H9 (cell line): ENCODE data around the gene TMEM150B. TPM values are rescaled to one million over a fixed set of nuclear protein-coding genes. Genes with fewer than 3 reads are reported as not detected.
A peak's percentile ranks its signal among the peaks of the same experiment; 100 is the strongest.

Experiments used
- DNase-seq: peaks from one replicate; pipeline ENCODE4 v3.0.0-alpha.2; 2017
- H2AFZ ChIP-seq: one replicate; pipeline ENCODE4 v1.6.1; 2013; ENCODE audit warnings: mild to moderate bottlenecking, low read length, control low read depth, moderate library complexity
- H2AK5ac ChIP-seq: 2 replicates; pipeline ENCODE4 v1.6.1; 2013; ENCODE audit warnings: low read length, control low read depth, mixed read lengths; ENCODE audit not compliant: insufficient read length
- H2BK120ac ChIP-seq: one replicate; pipeline ENCODE4 v1.6.1; 2013; ENCODE audit warnings: low read depth, mild to moderate bottlenecking, low read length, control low read depth, inconsistent platforms; ENCODE audit not compliant: poor library complexity, severe bottlenecking
- H2BK12ac ChIP-seq: 2 replicates; pipeline ENCODE4 v1.6.1; 2013; ENCODE audit warnings: low read length, control low read depth, mixed read lengths, low read depth; ENCODE audit not compliant: insufficient read length
- H2BK15ac ChIP-seq: 2 replicates; pipeline ENCODE4 v1.6.1; 2013; ENCODE audit warnings: low read depth, low read length, control low read depth
- H2BK20ac ChIP-seq: one replicate; pipeline ENCODE4 v1.6.1; 2013; ENCODE audit warnings: low read depth, mild to moderate bottlenecking, low read length, control low read depth, inconsistent platforms; ENCODE audit not compliant: poor library complexity, severe bottlenecking
- H2BK5ac ChIP-seq: 2 replicates; pipeline ENCODE4 v1.6.1; 2013; ENCODE audit warnings: low read length, control low read depth, mixed read lengths; ENCODE audit not compliant: insufficient read length
- H3K14ac ChIP-seq: 2 replicates; pipeline ENCODE4 v1.6.1; 2013; ENCODE audit warnings: low read length, control low read depth; ENCODE audit not compliant: insufficient read depth
- H3K18ac ChIP-seq: 2 replicates; pipeline ENCODE4 v1.6.1; 2013; ENCODE audit warnings: low read depth, mild to moderate bottlenecking, mixed read lengths, low read length, control low read depth; ENCODE audit not compliant: insufficient read length
- H3K23ac ChIP-seq: 2 replicates; pipeline ENCODE4 v1.6.1; 2013; ENCODE audit warnings: low read length, control low read depth, mixed read lengths, low read depth; ENCODE audit not compliant: insufficient read length
- H3K23me2 ChIP-seq: 2 replicates; pipeline ENCODE4 v1.6.1; 2013; ENCODE audit warnings: low read depth, mild to moderate bottlenecking, mixed read lengths, low read length, control low read depth; ENCODE audit not compliant: insufficient read length, poor library complexity, severe bottlenecking
- H3K27ac ChIP-seq: 2 replicates; pipeline ENCODE4 v1.5.1; 2013; ENCODE audit warnings: low read length, control low read depth, mixed read lengths, low read depth; ENCODE audit not compliant: insufficient read length
- H3K27me3 ChIP-seq: 2 replicates; pipeline ENCODE4 v1.6.1; 2013; ENCODE audit warnings: low read length, control low read depth, inconsistent platforms; ENCODE audit not compliant: insufficient read depth
- H3K4ac ChIP-seq: 2 replicates; pipeline ENCODE4 v1.6.1; 2013; ENCODE audit warnings: low read depth, mild to moderate bottlenecking, control low read depth, inconsistent platforms, low read length, moderate library complexity
- H3K4me1 ChIP-seq: 2 replicates; pipeline ENCODE4 v1.6.1; 2013; ENCODE audit warnings: low read length, control low read depth, inconsistent platforms; ENCODE audit not compliant: insufficient read depth
- H3K4me2 ChIP-seq: 2 replicates; pipeline ENCODE4 v1.6.1; 2013; ENCODE audit warnings: low read length, control low read depth, mixed read lengths; ENCODE audit not compliant: insufficient read length, insufficient read depth
- H3K56ac ChIP-seq: 2 replicates; pipeline ENCODE4 v1.6.1; 2013; ENCODE audit warnings: low read depth, mild to moderate bottlenecking, mixed read lengths, low read length, control low read depth; ENCODE audit not compliant: insufficient read length
- H3K79me1 ChIP-seq: 2 replicates; pipeline ENCODE4 v1.6.1; 2013; ENCODE audit warnings: low read depth, mild to moderate bottlenecking, moderate library complexity, low read length, control low read depth, inconsistent platforms; ENCODE audit not compliant: insufficient read depth, poor library complexity, severe bottlenecking
- H3K79me2 ChIP-seq: 2 replicates; pipeline ENCODE4 v1.6.1; 2013; ENCODE audit warnings: low read length, control low read depth, inconsistent platforms; ENCODE audit not compliant: insufficient read depth
- H3K9ac ChIP-seq: 2 replicates; pipeline ENCODE4 v1.6.1; 2013; ENCODE audit warnings: low read length, control low read depth, mixed read lengths; ENCODE audit not compliant: insufficient read length; ENCODE audit errors: extremely low read depth
- H3K9me3 ChIP-seq: one replicate; pipeline ENCODE4 v1.6.1; 2013; ENCODE audit warnings: low read depth, low read length, inconsistent platforms; ENCODE audit not compliant: control insufficient read depth
- H3T11ph ChIP-seq: one replicate; pipeline ENCODE4 v1.6.1; 2013; ENCODE audit warnings: mild to moderate bottlenecking, low read length, control low read depth, inconsistent platforms
- H4K20me1 ChIP-seq: one replicate; pipeline ENCODE4 v1.6.1; 2013; ENCODE audit not compliant: control insufficient read depth, insufficient read length, insufficient read depth
- H4K5ac ChIP-seq: 2 replicates; pipeline ENCODE4 v1.6.1; 2013; ENCODE audit warnings: low read depth, mild to moderate bottlenecking, mixed read lengths, low read length, control low read depth; ENCODE audit not compliant: insufficient read length
- H4K8ac ChIP-seq: replicated peaks from 2 replicates; pipeline ENCODE4 v1.6.1; 2013; ENCODE audit warnings: low read length, control low read depth, mixed read lengths, low read depth; ENCODE audit not compliant: insufficient read length
- H4K91ac ChIP-seq: 2 replicates; pipeline ENCODE4 v1.6.1; 2013; ENCODE audit warnings: low read depth, mild to moderate bottlenecking, moderate library complexity, mixed read lengths, low read length, control low read depth; ENCODE audit not compliant: insufficient read length
- H3K27ac Mint-ChIP-seq, 3 experiments: 2 replicates in 2 of 3; 3 replicates in 1 of 3; pipeline ENCODE4 v1.8.0; 2020 to 2021; ENCODE audit warnings: mixed read lengths in 3 of 3, mild to moderate bottlenecking in 1 of 3, moderate library complexity in 1 of 3
- H3K27me3 Mint-ChIP-seq: 2 replicates; pipeline ENCODE4 v1.8.0; 2021; ENCODE audit warnings: low read depth, mild to moderate bottlenecking, moderate library complexity, mixed read lengths
- H3K36me3 Mint-ChIP-seq, 3 experiments: 2 replicates in 2 of 3; 3 replicates in 1 of 3; pipeline ENCODE4 v1.8.0; 2020 to 2021; ENCODE audit warnings: low read depth in 3 of 3, mixed read lengths in 3 of 3; ENCODE audit not compliant: insufficient read depth in 1 of 3
- H3K4me1 Mint-ChIP-seq, 2 experiments: 2 replicates each; pipeline ENCODE4 v1.8.0; 2020; ENCODE audit warnings: mixed read lengths in 2 of 2
- H3K4me3 Mint-ChIP-seq, 2 experiments: 2 replicates in 1 of 2; 3 replicates in 1 of 2; pipeline ENCODE4 v1.8.0; 2020 to 2021; ENCODE audit warnings: mild to moderate bottlenecking in 2 of 2, mixed read lengths in 2 of 2, moderate library complexity in 1 of 2
- H3K9me3 Mint-ChIP-seq, 2 experiments: 2 replicates in 1 of 2; 3 replicates in 1 of 2; pipeline ENCODE4 v1.8.0; 2020; ENCODE audit warnings: mild to moderate bottlenecking in 2 of 2, mixed read lengths in 2 of 2, moderate library complexity in 1 of 2
- WGBS: extraction: QIAGEN DNeasy Blood & Tissue Kit; methylation state at CpG from one replicate; pipeline ENCODE4 v1.1.7; 2013; ENCODE audit warnings: missing lambda C conversion rate, low lambda C conversion rate, mixed read lengths; ENCODE audit not compliant: insufficient read length; ENCODE audit errors: extremely low coverage; 5-methylcytosine and 5-hydroxymethylcytosine counted together
- total RNA-seq: library from RNA; stranded (reverse); gene quantifications from 2 replicates; pipeline ENCODE4 v1.2.1, GENCODE V29; 2021
- TF ChIP-seq, protein P1 (sequence below): fragments of 200-600 bp; sonication (generic); conservative IDR thresholded peaks from 3 replicates; pipeline ENCODE4 v1.8.0; 2021; ENCODE audit warnings: antibody characterized with exemption, mild to moderate bottlenecking

The TMEM150B gene
- total RNA-seq, 1 experiment from 2014 or later = 0.63 TPM

DNA sequence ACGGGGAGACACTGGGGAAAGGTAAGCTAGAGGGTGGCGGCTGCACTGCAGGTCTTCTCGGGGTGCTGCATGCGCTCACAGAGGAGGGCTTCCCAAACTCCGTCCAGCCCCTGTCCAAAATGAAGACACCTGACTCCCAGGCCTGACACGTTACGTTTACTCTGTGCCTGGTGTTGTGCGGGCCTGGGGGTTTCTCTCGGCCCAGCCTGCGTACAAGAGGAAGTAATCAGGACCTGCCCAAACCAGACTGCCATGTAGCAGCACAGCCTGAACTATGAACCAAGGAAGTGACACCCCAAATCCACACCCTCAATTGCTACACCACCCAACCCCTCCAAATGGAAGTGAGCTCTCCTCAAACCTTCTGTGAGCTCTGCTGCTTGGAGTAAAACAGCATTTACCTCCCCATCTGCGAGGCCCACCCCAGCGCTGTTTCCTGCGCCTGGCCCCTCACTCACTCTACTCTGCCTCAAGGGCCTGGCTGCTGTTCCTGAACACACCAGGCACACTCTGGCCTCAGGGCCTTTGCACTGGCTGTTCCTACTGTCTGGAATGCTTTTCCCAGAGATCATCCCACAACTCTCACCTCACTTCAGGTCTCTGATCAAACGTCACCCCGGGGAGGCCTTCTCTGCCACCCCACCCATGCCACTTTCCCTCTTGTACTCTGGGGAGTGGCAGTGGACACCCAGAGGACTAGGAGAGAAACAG, 48.3 kb downstream of the TMEM150B start:
- Mint-ChIP-seq H3K27me3 (no peaks in the 10 kb centered on the region), H3K27ac (peak overlapping the region in 1 of 3 experiments; percentile 56; a peak in 1 of 7 replicates)
- H3K27ac ChIP-seq = no peak overlapping the region

More for the DNA sequence above, 48.3 kb downstream of the TMEM150B start:
- Mint-ChIP-seq H3K4me3 (peak overlapping the region in 1 of 2 experiments; percentile 19; a peak in 2 of 5 replicates), H3K36me3 (peaks cover 5 to 25% (median 20%) of the 10 kb centered on the region in 3 experiments; a peak in 6 of 7 replicates), H3K4me1 (peaks cover 12 to 15% of the 10 kb centered on the region in 2 experiments), H3K9me3 (no peaks in the 10 kb centered on the region)
- Histone ChIP-seq H2BK12ac (no peak overlapping the region), H4K91ac (no peak overlapping the region), H3K79me2 (no peaks in the 10 kb centered on the region), H2BK15ac (no peak overlapping the region), H2BK20ac (no peak overlapping the region), H3K27me3 (no peaks in the 10 kb centered on the region), H3T11ph (no peak overlapping the region), H4K8ac (no peak overlapping the region), H2AK5ac (no peak overlapping the region), H2BK120ac (no peak overlapping the region), H3K56ac (no peak overlapping the region), H4K5ac (no peak overlapping the region), H3K4ac (no peak overlapping the region), H3K79me1 (no peaks in the 10 kb centered on the region), H3K14ac (no peak overlapping the region), H3K23ac (no peak overlapping the region), H3K23me2 (peaks cover 4% of the 10 kb centered on the region), H3K9me3 (no peaks in the 10 kb centered on the region), H3K4me2 (no peak overlapping the region), H2AFZ (no peak overlapping the region), H4K20me1 (no peaks in the 10 kb centered on the region), H3K4me1 (no peaks in the 10 kb centered on the region; the same call in 1 of the 2 replicates), H3K18ac (no peak overlapping the region), H2BK5ac (no peak overlapping the region), H3K9ac (no peak overlapping the region)
- TF ChIP-seq, protein P1, sequence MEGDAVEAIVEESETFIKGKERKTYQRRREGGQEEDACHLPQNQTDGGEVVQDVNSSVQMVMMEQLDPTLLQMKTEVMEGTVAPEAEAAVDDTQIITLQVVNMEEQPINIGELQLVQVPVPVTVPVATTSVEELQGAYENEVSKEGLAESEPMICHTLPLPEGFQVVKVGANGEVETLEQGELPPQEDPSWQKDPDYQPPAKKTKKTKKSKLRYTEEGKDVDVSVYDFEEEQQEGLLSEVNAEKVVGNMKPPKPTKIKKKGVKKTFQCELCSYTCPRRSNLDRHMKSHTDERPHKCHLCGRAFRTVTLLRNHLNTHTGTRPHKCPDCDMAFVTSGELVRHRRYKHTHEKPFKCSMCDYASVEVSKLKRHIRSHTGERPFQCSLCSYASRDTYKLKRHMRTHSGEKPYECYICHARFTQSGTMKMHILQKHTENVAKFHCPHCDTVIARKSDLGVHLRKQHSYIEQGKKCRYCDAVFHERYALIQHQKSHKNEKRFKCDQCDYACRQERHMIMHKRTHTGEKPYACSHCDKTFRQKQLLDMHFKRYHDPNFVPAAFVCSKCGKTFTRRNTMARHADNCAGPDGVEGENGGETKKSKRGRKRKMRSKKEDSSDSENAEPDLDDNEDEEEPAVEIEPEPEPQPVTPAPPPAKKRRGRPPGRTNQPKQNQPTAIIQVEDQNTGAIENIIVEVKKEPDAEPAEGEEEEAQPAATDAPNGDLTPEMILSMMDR = no peak
- no peak for DNase-seq
- WGBS = no CpG with 5 or more reads among the region's 15 CpGs
